H1 (cell line): Measurements from ENCODE around the gene NCAPD3. TPM values are rescaled to one million over a fixed set of nuclear protein-coding genes. Genes with fewer than 3 reads are reported as not detected.

ENCODE experiments used
- CTCF ChIA-PET: fragments of 300-600 bp; sonication (Branson Sonifier 250); formaldehyde crosslinking; loops from one replicate; lab custom pipeline; 2021; ENCODE audit not compliant: partially characterized antibody; lab: Charles Lee
- POLR2A ChIA-PET: fragments of 300-600 bp; sonication (Branson Sonifier 250); formaldehyde crosslinking; loops from one replicate; lab custom pipeline; 2021; ENCODE audit warnings: inconsistent platforms; ENCODE audit not compliant: partially characterized antibody; lab: Charles Lee
- DNase-seq, 2 experiments: peaks; one replicate each; pipeline versions ENCODE4 v3.0.0 to v3.0.0-alpha.2; 2010 to 2022; ENCODE audit warnings: low spot score in 2 of 2, low read depth in 1 of 2, mixed read lengths in 1 of 2
- FAIRE-seq: peaks from 2 replicates; lab custom pipeline; 2011; peaks lifted over from hg19 to GRCh38; lab: Jason Lieb, UNC
- H2AFZ ChIP-seq: 2 replicates; pipeline ENCODE4 v1.8.1; 2012; ENCODE audit warnings: low read length, inconsistent platforms
- H2AK5ac ChIP-seq: 2 replicates; pipeline ENCODE4 v1.6.1; 2013; ENCODE audit warnings: low read depth, low read length
- H2BK120ac ChIP-seq: replicated peaks from 2 replicates; pipeline ENCODE3; 2013; ENCODE audit warnings: low read depth, low read length, inconsistent platforms
- H2BK12ac ChIP-seq: 2 replicates; pipeline ENCODE4 v1.6.1; 2013; ENCODE audit warnings: low read depth, low read length
- H2BK15ac ChIP-seq: 2 replicates; pipeline ENCODE4 v1.6.1; 2013; ENCODE audit warnings: low read length
- H2BK20ac ChIP-seq: 2 replicates; pipeline ENCODE4 v1.6.1; 2013; ENCODE audit warnings: low read length
- H2BK5ac ChIP-seq: 2 replicates; pipeline ENCODE4 v1.6.1; 2013; ENCODE audit warnings: low read depth, low read length
- H3K14ac ChIP-seq: 2 replicates; pipeline ENCODE4 v1.6.1; 2013; ENCODE audit warnings: inconsistent platforms; ENCODE audit not compliant: insufficient read length
- H3K18ac ChIP-seq: 2 replicates; pipeline ENCODE4 v1.6.1; 2013; ENCODE audit warnings: low read length; ENCODE audit errors: extremely low read depth
- H3K23ac ChIP-seq: 2 replicates; pipeline ENCODE4 v1.6.1; 2013; ENCODE audit warnings: inconsistent platforms; ENCODE audit not compliant: insufficient read length
- H3K23me2 ChIP-seq: 2 replicates; pipeline ENCODE4 v1.6.1; 2013; ENCODE audit warnings: low read depth, low read length
- H3K27ac ChIP-seq: 2 replicates; pipeline ENCODE4 v1.6.1; 2011; ENCODE audit warnings: low read depth, low read length, inconsistent platforms
- H3K27me3 ChIP-seq, 4 experiments: replicated peaks in 1 of 4; 1 replicate in 1 of 4; 2 replicates in 3 of 4; pipeline versions ENCODE4 v1.6.1 to v1.8.1; 2011 to 2013; ENCODE audit warnings: low read length in 3 of 4, mild to moderate bottlenecking in 3 of 4, inconsistent platforms in 2 of 4, mixed read lengths in 2 of 4, moderate library complexity in 1 of 4; ENCODE audit not compliant: control insufficient read depth in 3 of 4, insufficient read depth in 3 of 4; ENCODE audit errors: extremely low read depth in 1 of 4
- H3K36me3 ChIP-seq, 4 experiments: 2 replicates each; pipeline versions ENCODE4 v1.6.1 to v1.8.1; 2011 to 2013; ENCODE audit warnings: mild to moderate bottlenecking in 4 of 4, low read length in 3 of 4, moderate library complexity in 2 of 4, control low read depth in 1 of 4, inconsistent platforms in 1 of 4; ENCODE audit not compliant: insufficient read depth in 4 of 4, control insufficient read depth in 2 of 4
- H3K4ac ChIP-seq: replicated peaks from 2 replicates; pipeline ENCODE3; 2013; ENCODE audit warnings: low read length, low read depth, mixed read lengths, inconsistent platforms; ENCODE audit not compliant: insufficient read length
- H3K4me1 ChIP-seq, 4 experiments: replicated peaks in 1 of 4; 1 replicate in 1 of 4; 2 replicates in 3 of 4; pipeline versions ENCODE4 v1.6.1 to v1.8.1; 2011 to 2013; ENCODE audit warnings: low read length in 3 of 4, inconsistent platforms in 2 of 4, mixed read lengths in 1 of 4; ENCODE audit not compliant: insufficient read depth in 4 of 4, control insufficient read depth in 3 of 4
- H3K4me2 ChIP-seq, 2 experiments: 2 replicates each; pipeline versions ENCODE4 v1.6.1 to v1.8.1; 2011 to 2013; ENCODE audit warnings: low read depth in 2 of 2, low read length in 2 of 2, control low read depth in 1 of 2, inconsistent platforms in 1 of 2, mild to moderate bottlenecking in 1 of 2; ENCODE audit not compliant: insufficient read depth in 1 of 2
- H3K4me3 ChIP-seq, 4 experiments: fragments of 200-600, 300-600 bp in 1 of 4; sonication (generic), shearing (Covaris generic), sonication (Bioruptor Twin) in 1 of 4; 2 replicates each; pipeline versions ENCODE4 v1.5.1 to v1.8.1; 2011 to 2016; ENCODE audit warnings: low read length in 4 of 4, low read depth in 3 of 4, control low read depth in 2 of 4, inconsistent platforms in 2 of 4, mild to moderate bottlenecking in 2 of 4, mixed read lengths in 1 of 4, moderate library complexity in 1 of 4; ENCODE audit not compliant: insufficient read depth in 2 of 4; ENCODE audit errors: extremely low read depth in 1 of 4
- H3K56ac ChIP-seq: replicated peaks from 2 replicates; pipeline ENCODE3; 2013; ENCODE audit warnings: low read depth, mild to moderate bottlenecking, mixed read lengths, low read length, inconsistent platforms; ENCODE audit not compliant: insufficient read length
- H3K79me1 ChIP-seq: 2 replicates; pipeline ENCODE4 v1.6.1; 2013; ENCODE audit warnings: low read depth, low read length, control low read depth
- H3K79me2 ChIP-seq, 2 experiments: 2 replicates each; pipeline versions ENCODE4 v1.6.1 to v1.8.1; 2012 to 2013; ENCODE audit warnings: low read length in 2 of 2, mild to moderate bottlenecking in 2 of 2, inconsistent platforms in 1 of 2; ENCODE audit not compliant: insufficient read depth in 2 of 2, control insufficient read depth in 1 of 2
- H3K9ac ChIP-seq, 4 experiments: replicated peaks in 1 of 4; 1 replicate in 1 of 4; 2 replicates in 3 of 4; pipeline versions ENCODE4 v1.6.1 to v1.8.1; 2011 to 2013; ENCODE audit warnings: low read depth in 3 of 4, low read length in 3 of 4, control low read depth in 2 of 4, mild to moderate bottlenecking in 2 of 4, moderate library complexity in 2 of 4, inconsistent platforms in 1 of 4; ENCODE audit errors: extremely low read depth in 1 of 4
- H3K9me3 ChIP-seq, 2 experiments: 2 replicates each; pipeline versions ENCODE4 v1.6.1 to v1.8.1; 2012 to 2013; ENCODE audit warnings: mild to moderate bottlenecking in 2 of 2, moderate library complexity in 2 of 2, control low read depth in 1 of 2, inconsistent platforms in 1 of 2, low read depth in 1 of 2, low read length in 1 of 2, mixed read lengths in 1 of 2; ENCODE audit not compliant: insufficient read depth in 2 of 2
- H4K20me1 ChIP-seq, 2 experiments: replicated peaks in 1 of 2; 2 replicates each; pipeline versions ENCODE3 to v1.8.1; 2011 to 2013; ENCODE audit warnings: inconsistent platforms in 2 of 2, low read length in 2 of 2, mild to moderate bottlenecking in 1 of 2; ENCODE audit not compliant: insufficient read depth in 2 of 2, control insufficient read depth in 1 of 2
- H4K5ac ChIP-seq: 2 replicates; pipeline ENCODE4 v1.6.1; 2013; ENCODE audit warnings: low read length, low read depth, mixed read lengths, inconsistent platforms; ENCODE audit not compliant: insufficient read length
- H4K8ac ChIP-seq: 2 replicates; pipeline ENCODE4 v1.8.0; 2013; ENCODE audit warnings: mild to moderate bottlenecking, moderate library complexity, low read length, inconsistent platforms; ENCODE audit not compliant: insufficient read depth; ENCODE audit errors: extremely low read depth
- H4K91ac ChIP-seq: replicated peaks from 2 replicates; pipeline ENCODE3; 2013; ENCODE audit warnings: low read length, mixed read lengths, inconsistent platforms; ENCODE audit not compliant: insufficient read length
- FOSL1 ChIP-seq: IDR thresholded peaks from 2 replicates; pipeline ENCODE4 v1.6.1; 2011; ENCODE audit warnings: mild to moderate bottlenecking, low read depth, low read length, moderate library complexity; ENCODE audit not compliant: insufficient read depth
- RFX5 ChIP-seq: IDR thresholded peaks from 2 replicates; pipeline ENCODE4 v1.6.1; 2011; ENCODE audit warnings: low read depth, low read length, improper control_type of control experiment, borderline replicate concordance
- SP1 ChIP-seq: IDR thresholded peaks from 2 replicates; pipeline ENCODE4 v1.6.1; 2011; ENCODE audit warnings: low read depth, low read length
- WGBS, 2 experiments: shearing (Covaris generic) in 1 of 2; methylation state at CpG; one replicate each; pipeline versions ENCODE4 v1.1.6 to v1.1.7; 2013 to 2015; ENCODE audit warnings: low lambda C conversion rate in 2 of 2, mixed read lengths in 2 of 2, inconsistent platforms in 1 of 2, low coverage in 1 of 2, missing lambda C conversion rate in 1 of 2; ENCODE audit not compliant: insufficient replicate concordance in 2 of 2, insufficient coverage in 1 of 2, insufficient read length in 1 of 2; ENCODE audit errors: extremely low coverage in 1 of 2, missing lambda C conversion rate in 1 of 2; 5-methylcytosine and 5-hydroxymethylcytosine counted together
- polyA plus RNA-seq, 7 experiments: library from polyadenylated mRNA; depleted of rRNA in 3 of 7; stranded (reverse) in 5 of 7; unstranded in 2 of 7; fragments of >200 nt in 5 of 7; fragments of 200-250 nt in 2 of 7; gene quantifications; 1 replicate in 5 of 7; 2 replicates in 1 of 7; 4 replicates in 1 of 7; pipeline versions ENCODE4 v1.2.1 to v1.2.3, GENCODE V29; 2011 to 2013; ENCODE audit warnings: missing spikeins in 2 of 7, mixed read lengths in 2 of 7
- total RNA-seq: library from RNA; stranded (reverse); fragmentation: NEBNext Ultra II Directional; extraction: Animal tissue kit (Norgen Biotek cat#: 25700); gene quantifications from 2 replicates; pipeline ENCODE4 v1.2.1, GENCODE V29; 2021

NCAPD3 gene
- total and polyA plus RNA-seq, 2 of the 8 experiments (the other 6 are each of a cell fraction or from before 2014, with no cell fraction given): 26.5 to 55.2 TPM

DNA sequence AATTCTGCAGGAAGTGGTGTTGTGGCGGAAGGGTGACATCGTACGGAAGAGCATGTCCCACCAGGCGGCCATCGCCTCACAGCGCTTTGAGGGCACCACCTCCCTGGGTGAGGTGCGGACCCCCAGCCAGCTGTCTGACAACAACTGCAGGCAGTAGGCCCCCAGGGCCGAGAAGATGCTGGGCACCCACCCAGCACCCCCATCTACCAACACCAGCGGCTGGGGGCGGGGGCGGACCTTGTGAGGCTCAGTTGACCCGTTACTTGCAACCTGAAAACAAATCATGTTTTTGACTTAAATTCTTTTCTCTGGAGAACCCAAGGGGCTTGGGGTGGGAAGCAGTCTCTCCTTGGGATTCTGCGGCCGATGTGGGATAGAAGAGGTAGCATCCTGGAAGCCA lies 21.7 kb upstream of the NCAPD3 start:
- 93% methylated on average over 14 of the region's 14 CpGs; no CpG with 5 or more reads in 1 of the 2 experiments for WGBS, 2 experiments
- Histone ChIP-seq H4K5ac (no peak overlapping the region), H4K20me1 (no peaks in the 10 kb centered on the region), H2AK5ac (no peak overlapping the region), H2BK12ac (no peak overlapping the region), H3K36me3 (peaks cover 12 to 35% (median 30%) of the 10 kb centered on the region in 4 experiments), H3K4ac (no peak overlapping the region), H3K79me2 (no peaks in the 10 kb centered on the region), H2AFZ (no peak overlapping the region), H3K14ac (no peak overlapping the region)
- DNase-seq: no peak
- CTCF ChIA-PET: interaction anchor here (0.8 to 3.7 kb wide), 9 partner anchors 7 to 42 kb away, joined by 3 to 23 read pairs (median 6); partner anchors contain the start of genes ACAD8, NCAPD3, THYN1 and VPS26B
- no peak for TF ChIP-seq SP1
- no peak for TF ChIP-seq FOSL1
- TF ChIP-seq RFX5: no peak
- TF ChIP-seq, all 59 proteins: peak for 0
- Histone ChIP-seq H3K18ac (no peak overlapping the region), H3K4me2 (no peak overlapping the region), H3K9ac (no peak overlapping the region), H3K27ac (no peak overlapping the region), H2BK15ac (no peak overlapping the region), H3K4me1 (no peaks in the 10 kb centered on the region), H3K56ac (no peak overlapping the region), H3K9me3 (no peaks in the 10 kb centered on the region), H2BK5ac (no peak overlapping the region), H4K8ac (no peak overlapping the region), H3K27me3 (no peaks in the 10 kb centered on the region), H3K79me1 (no peaks in the 10 kb centered on the region), H3K23me2 (no peaks in the 10 kb centered on the region), H3K23ac (no peak overlapping the region), H2BK120ac (no peak overlapping the region), H2BK20ac (no peak overlapping the region), H4K91ac (no peak overlapping the region), H3K4me3 (no peak overlapping the region)
- no peak for FAIRE-seq
- POLR2A ChIA-PET: interaction anchor here (1.0 to 2.1 kb wide), 2 partner anchors 8 to 21 kb away, joined by 4 to 8 read pairs; partner anchors contain the start of genes ACAD8, NCAPD3, THYN1 and VPS26B
